ENCODE measurements around the gene ARSJ. TPM values are rescaled to one million over a fixed set of nuclear protein-coding genes. Genes with fewer than 3 reads are reported as not detected.

The ARSJ gene
- total RNA-seq, 1 experiment from 2014 or later, result 12.4 TPM

Other genes with a start within 250 kb of the ARSJ start
- gene CAMK2D, start 217.9 kb downstream of the ARSJ start, total RNA-seq (2014; rRNA removed; shearing (Covaris generic)), result 10.6 and 11.2 TPM in 2 replicates